ENCODE results near the gene NCOA5. TPM values are rescaled to one million over a fixed set of nuclear protein-coding genes. Genes with fewer than 3 reads are reported as not detected.

Gene NCOA5
- total and polyA plus RNA-seq, 10 of the 15 experiments (the other 5 are each of a cell fraction or from before 2014, with no cell fraction given) = 7.7 to 38.1 (median 30.1) TPM

GRCh38 chr20:46051556-46052308 lies 38.0 kb downstream of the NCOA5 start:
- ChIA-PET RAD21 (ENCODE audit: unreplicated experiment) (no interaction called here), SMC1A (ENCODE audit: uncharacterized antibody, unreplicated experiment) (no interaction called here), CTCF (no interaction called here), POLR2A (no interaction called here)
- Histone ChIP-seq H3K36me3 (ENCODE audit: control insufficient read depth in 2 of 2, insufficient read depth in 2 of 2, low read length in 1 of 2) (no peaks in the 10 kb centered on the region), H3K9me3 (replicated peaks; ENCODE audit: control insufficient read depth, insufficient read depth, low read length) (no peaks in the 10 kb centered on the region), H3K4me3 (no peak overlapping the region), H3K27ac (ENCODE audit: control insufficient read depth, insufficient read depth) (no peak overlapping the region), H4K20me1 (ENCODE audit: control insufficient read depth, insufficient read depth) (no peaks in the 10 kb centered on the region), H3K27me3 (replicated peaks in 1 of 2; ENCODE audit: control insufficient read depth in 2 of 2, insufficient read depth in 2 of 2, low read length in 1 of 2) (peaks cover 0 to 5% of the 10 kb centered on the region in 2 experiments; a peak in 2 of 4 replicates), H3K79me2 (ENCODE audit: control insufficient read depth, insufficient read depth, low read length) (no peaks in the 10 kb centered on the region), H3K4me2 (ENCODE audit: control insufficient read depth, insufficient read depth) (no peak overlapping the region), H2AFZ (ENCODE audit: control insufficient read depth, low read depth, low read length) (no peak overlapping the region), H3K4me1 (ENCODE audit: control insufficient read depth, insufficient read depth, low read length) (no peaks in the 10 kb centered on the region), H3K9ac (ENCODE audit: control insufficient read depth, insufficient read depth, low read length) (no peak overlapping the region)
- TF ChIP-seq DPF2 (IDR thresholded peaks at IDR 0.05) (no peak), ATF2 (IDR thresholded peaks at IDR 0.05; ENCODE audit: low read length) (no peak), STAT3 (IDR thresholded peaks at IDR 0.05; ENCODE audit: low read depth, low read length) (no peak), HDAC6 (IDR thresholded peaks at IDR 0.05; ENCODE audit: unreplicated experiment) (no peak)
- ATAC-seq (no peak), DNase-seq (ENCODE audit: low read depth, low spot score) (no peak), FAIRE-seq (no peak)
- 40% methylated on average over 19 of the region's 19 CpGs for WGBS (ENCODE audit: insufficient coverage, insufficient replicate concordance, low lambda C conversion rate, missing lambda C conversion rate)
- intact Hi-C loops (cut with micrococcal nuclease; ENCODE audit: unreplicated experiment) (no loop called here), in situ Hi-C loops (cut with MboI) (no loop called here)
- BruUV-seq (replicated peaks) = no TSS peak

- in situ Hi-C loops (cut with MboI) (no loop called here), intact Hi-C loops (cut with micrococcal nuclease; ENCODE audit: unreplicated experiment) (no loop called here)
- ChIA-PET SMC1A (ENCODE audit: uncharacterized antibody, unreplicated experiment) (no interaction called here), POLR2A (no interaction called here), CTCF (no interaction called here), RAD21 (ENCODE audit: unreplicated experiment) (no interaction called here)
- Histone ChIP-seq H3K79me2 (ENCODE audit: control insufficient read depth, insufficient read depth, low read length) (no peaks in the 10 kb centered on the region), H3K36me3 (ENCODE audit: control insufficient read depth in 2 of 2, insufficient read depth in 2 of 2, low read length in 1 of 2) (no peaks in the 10 kb centered on the region), H3K4me3 (no peak overlapping the region), H3K4me1 (ENCODE audit: control insufficient read depth, insufficient read depth, low read length) (no peaks in the 10 kb centered on the region), H4K20me1 (ENCODE audit: control insufficient read depth, insufficient read depth) (no peaks in the 10 kb centered on the region), H3K27ac (ENCODE audit: control insufficient read depth, insufficient read depth) (no peak overlapping the region), H3K27me3 (replicated peaks in 1 of 2; ENCODE audit: control insufficient read depth in 2 of 2, insufficient read depth in 2 of 2, low read length in 1 of 2) (peaks cover 0 to 5% of the 10 kb centered on the region in 2 experiments; a peak in 2 of 4 replicates), H3K4me2 (ENCODE audit: control insufficient read depth, insufficient read depth) (no peak overlapping the region), H3K9ac (ENCODE audit: control insufficient read depth, insufficient read depth, low read length) (no peak overlapping the region), H3K9me3 (replicated peaks; ENCODE audit: control insufficient read depth, insufficient read depth, low read length) (no peaks in the 10 kb centered on the region), H2AFZ (ENCODE audit: control insufficient read depth, low read depth, low read length) (no peak overlapping the region)
- no TSS peak for BruUV-seq (replicated peaks)
- DNase-seq (ENCODE audit: low read depth, low spot score) (no peak), ATAC-seq (no peak), FAIRE-seq (no peak)
- TF ChIP-seq BCLAF1 (IDR thresholded peaks at IDR 0.05) (no peak), CREB1 (IDR thresholded peaks at IDR 0.05; ENCODE audit: low read depth) (no peak), NBN (IDR thresholded peaks at IDR 0.05) (no peak), NRF1 (conservative IDR thresholded peaks at IDR 0.05; ENCODE audit: low read depth, low read length) (no peak), ATF2 (IDR thresholded peaks at IDR 0.05; ENCODE audit: low read length) (no peak), GATAD2B (conservative IDR thresholded peaks at IDR 0.05; ENCODE audit: low read depth) (no peak), TBL1XR1 (IDR thresholded peaks at IDR 0.05; ENCODE audit: low read depth, low read length) (no peak), CHD2 (IDR thresholded peaks at IDR 0.05; ENCODE audit: borderline replicate concordance, low read depth, low read length) (no peak), LARP7 (IDR thresholded peaks at IDR 0.05) (no peak), SUZ12 (IDR thresholded peaks at IDR 0.05; ENCODE audit: unreplicated experiment) (no peak)
Measured at GRCh38 chr20:46050885-46051284, 38.9 kb downstream of the NCOA5 start.

All from GM12878 (cell line).